AG04449 (cell line): Measurements from ENCODE around the gene KCND2.

Experiments used
- CTCF ChIA-PET: fragments of 350-600 bp; formaldehyde crosslinking; extraction: SDS; loops from one replicate; lab custom pipeline; 2021; ENCODE audit warnings: antibody characterized with exemption; lab: Yijun Ruan, JAX
- POLR2A ChIA-PET: fragments of 400-600, 350-600 bp; formaldehyde crosslinking; extraction: SDS; loops from one replicate; lab custom pipeline; 2020; ENCODE audit warnings: antibody characterized with exemption, inconsistent platforms; lab: Yijun Ruan, JAX
- DNase-seq: peaks from one replicate; pipeline ENCODE4 v3.0.0-alpha.2; 2010; ENCODE audit warnings: low read depth, low spot score
- H3K4me3 ChIP-seq: 2 replicates; pipeline ENCODE4 v1.5.1; 2011; ENCODE audit warnings: low read depth, mild to moderate bottlenecking, control low read depth, low read length
- CTCF ChIP-seq: IDR thresholded peaks from one replicate; pipeline ENCODE4 v1.5.1; 2011; ENCODE audit warnings: mild to moderate bottlenecking, moderate library complexity, low read length, control low read depth, inconsistent platforms; ENCODE audit not compliant: insufficient read depth; ENCODE audit errors: missing control alignments

The KCND2 gene

DNA sequence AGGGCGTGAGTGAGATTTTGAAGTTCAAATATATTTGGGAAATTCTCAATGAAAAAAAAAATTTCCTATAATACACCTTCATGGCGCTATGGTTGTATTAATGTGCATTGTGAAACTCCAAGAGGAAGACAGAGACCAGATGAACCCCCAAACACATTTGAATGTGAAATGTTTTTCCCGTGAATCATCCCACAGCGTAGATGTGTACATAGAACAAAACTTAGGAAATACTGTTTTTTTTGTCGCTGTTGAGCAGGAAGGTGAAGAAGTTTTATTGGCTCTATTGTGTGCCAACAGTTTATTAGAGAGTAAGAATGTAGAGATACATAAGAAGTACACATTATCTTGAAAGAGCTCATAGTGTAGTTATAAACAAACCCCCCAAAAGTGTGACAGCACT is 134.0 kb downstream of the KCND2 start:
- POLR2A ChIA-PET = no interaction called here

DNA sequence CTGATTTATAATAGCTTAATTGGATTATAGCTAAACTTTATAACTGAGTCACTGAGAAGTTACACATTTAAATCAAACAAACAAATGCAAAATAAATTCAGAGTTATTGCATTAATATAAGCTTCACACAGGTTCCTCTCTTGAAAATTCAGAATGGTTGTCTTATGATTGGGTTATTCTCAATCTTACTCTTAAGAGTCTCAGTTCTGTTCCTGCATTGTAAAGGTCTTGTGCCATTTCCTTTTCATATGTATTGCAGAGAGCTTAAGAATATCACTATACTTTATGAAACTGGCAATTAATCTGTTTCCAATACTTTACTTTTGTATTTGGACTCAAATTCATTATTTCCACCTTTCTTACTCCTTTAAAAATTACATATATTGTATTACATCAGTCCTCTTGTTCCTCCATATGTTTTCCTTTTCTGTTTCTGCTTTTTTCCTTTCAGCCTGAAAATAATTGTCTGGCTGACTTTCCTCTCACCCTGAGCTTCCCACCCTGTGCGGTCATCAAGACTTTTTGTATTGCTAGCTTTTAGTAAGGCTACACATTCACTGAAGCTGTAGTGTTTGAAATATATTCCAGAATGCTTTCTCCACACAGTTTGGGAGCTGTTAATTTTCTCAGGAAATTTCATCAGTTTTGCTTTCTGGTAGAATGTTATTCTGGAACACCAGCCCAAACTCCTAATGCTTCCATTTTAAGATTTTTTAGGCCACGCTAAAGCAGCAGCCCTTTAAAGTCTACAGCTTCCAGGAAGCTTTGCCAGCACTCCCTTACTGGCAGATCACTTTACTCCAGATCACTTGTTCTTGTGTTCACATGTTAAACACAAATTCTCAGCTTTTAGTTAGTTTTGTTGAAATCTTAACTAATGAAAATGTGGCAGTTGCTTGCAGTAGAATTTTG is 139.4 kb downstream of the KCND2 start:
- TF ChIP-seq CTCF = no peak
- no peak overlapping the region for H3K4me3 ChIP-seq
- no peak for DNase-seq
- POLR2A ChIA-PET = no interaction called here
- CTCF ChIA-PET = no interaction called here

More for the DNA sequence above, 134.0 kb downstream of the KCND2 start:
- DNase-seq = no peak
- H3K4me3 ChIP-seq = no peak overlapping the region
- no peak for TF ChIP-seq CTCF
- CTCF ChIA-PET = no interaction called here

GRCh38 chr7:120413164-120413563 is 140.2 kb downstream of the KCND2 start:
- no peak overlapping the region for H3K4me3 ChIP-seq
- POLR2A ChIA-PET = no interaction called here
- CTCF ChIA-PET = no interaction called here
- no peak for TF ChIP-seq CTCF
- no peak for DNase-seq

GRCh38 chr7:120417244-120417979 is 144.4 kb downstream of the KCND2 start:
- no peak overlapping the region for H3K4me3 ChIP-seq
- POLR2A ChIA-PET = no interaction called here
- TF ChIP-seq CTCF = no peak
- DNase-seq = no peak
- CTCF ChIA-PET = no interaction called here

- ChIA-PET POLR2A (no interaction called here), CTCF (no interaction called here)
- no peak for DNase-seq
- no peak overlapping the region for H3K4me3 ChIP-seq
- no peak for TF ChIP-seq CTCF
Measured at GRCh38 chr7:120421151-120421651, 148.2 kb downstream of the KCND2 start.

DNA sequence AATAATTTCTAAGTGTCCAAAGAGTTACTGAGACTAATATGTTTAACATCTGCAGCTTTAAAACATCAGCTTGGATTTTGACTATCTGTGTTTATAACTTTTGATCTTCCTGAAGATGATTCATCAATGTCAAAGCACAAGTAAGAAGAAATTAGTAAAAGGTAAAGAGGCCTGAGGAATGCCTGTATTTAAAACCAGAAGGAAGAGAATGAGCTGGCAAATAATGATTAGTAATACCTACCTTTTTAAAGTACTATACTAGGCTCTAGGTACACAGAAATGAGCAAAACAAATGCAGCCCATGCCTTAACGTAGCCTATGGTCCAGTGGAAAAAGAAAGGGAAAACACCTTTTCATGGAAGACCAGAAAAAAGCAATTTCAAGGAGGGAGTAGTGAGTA is 158.0 kb downstream of the KCND2 start:
- no peak for DNase-seq
- no peak for TF ChIP-seq CTCF
- CTCF ChIA-PET = no interaction called here
- no peak overlapping the region for H3K4me3 ChIP-seq
- POLR2A ChIA-PET = no interaction called here
